OCI-LY1 (cell line): ENCODE data around the gene MAPT.

ENCODE experiments used
- CTCF ChIP-seq: fragments of 200-600 bp; sonication (generic), shearing (Covaris generic); IDR thresholded peaks from 2 replicates; pipeline ENCODE4 v1.5.1; 2017; ENCODE audit warnings: mild to moderate bottlenecking, antibody characterized with exemption, low read length, moderate library complexity, mixed read lengths
- EZH2 ChIP-seq: fragments of 200-600 bp; sonication (generic), shearing (Covaris generic); IDR thresholded peaks from 2 replicates; pipeline ENCODE4 v1.8.0; 2017; ENCODE audit warnings: borderline replicate concordance, mixed run types, mild to moderate bottlenecking, antibody characterized with exemption, low read length, moderate library complexity, mixed read lengths

- TF ChIP-seq CTCF (no peak), EZH2 (no peak)
Measured at GRCh38 chr17:45985447-45985846, 91.1 kb downstream of the MAPT start.
